VCaP (cell line): ENCODE results near the gene AFTPH.

Source experiments
- H3K27ac ChIP-seq: fragments of 450-650 bp; 2 replicates; pipeline ENCODE4 v1.5.1; 2017
- TF ChIP-seq, protein P1 (sequence below): fragments of 450-650 bp; conservative IDR thresholded peaks from 2 replicates; pipeline ENCODE4 v1.5.1; 2017; ENCODE audit warnings: mild to moderate bottlenecking, moderate library complexity

The AFTPH gene

DNA sequence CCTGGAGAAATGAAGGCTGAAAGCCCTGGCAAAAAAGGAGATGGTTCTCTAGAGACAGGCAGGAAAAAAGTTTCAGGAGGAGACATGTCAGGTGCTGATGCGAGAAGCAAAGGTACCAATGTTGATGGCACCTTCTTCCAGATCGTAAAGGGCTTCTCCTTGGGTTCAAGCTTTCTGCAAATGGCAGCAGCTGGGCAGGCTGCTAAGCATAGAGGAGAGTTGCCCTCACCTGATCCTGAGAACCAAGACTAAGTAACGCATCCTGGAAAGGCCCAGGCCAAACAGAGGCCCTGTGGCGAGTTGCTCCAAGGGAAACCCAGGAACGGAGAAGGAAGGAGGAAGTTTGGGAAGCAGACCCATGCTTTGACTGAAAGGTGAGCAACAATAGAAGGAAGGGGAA, 23.6 kb upstream of the AFTPH start:
- TF ChIP-seq, protein P1, sequence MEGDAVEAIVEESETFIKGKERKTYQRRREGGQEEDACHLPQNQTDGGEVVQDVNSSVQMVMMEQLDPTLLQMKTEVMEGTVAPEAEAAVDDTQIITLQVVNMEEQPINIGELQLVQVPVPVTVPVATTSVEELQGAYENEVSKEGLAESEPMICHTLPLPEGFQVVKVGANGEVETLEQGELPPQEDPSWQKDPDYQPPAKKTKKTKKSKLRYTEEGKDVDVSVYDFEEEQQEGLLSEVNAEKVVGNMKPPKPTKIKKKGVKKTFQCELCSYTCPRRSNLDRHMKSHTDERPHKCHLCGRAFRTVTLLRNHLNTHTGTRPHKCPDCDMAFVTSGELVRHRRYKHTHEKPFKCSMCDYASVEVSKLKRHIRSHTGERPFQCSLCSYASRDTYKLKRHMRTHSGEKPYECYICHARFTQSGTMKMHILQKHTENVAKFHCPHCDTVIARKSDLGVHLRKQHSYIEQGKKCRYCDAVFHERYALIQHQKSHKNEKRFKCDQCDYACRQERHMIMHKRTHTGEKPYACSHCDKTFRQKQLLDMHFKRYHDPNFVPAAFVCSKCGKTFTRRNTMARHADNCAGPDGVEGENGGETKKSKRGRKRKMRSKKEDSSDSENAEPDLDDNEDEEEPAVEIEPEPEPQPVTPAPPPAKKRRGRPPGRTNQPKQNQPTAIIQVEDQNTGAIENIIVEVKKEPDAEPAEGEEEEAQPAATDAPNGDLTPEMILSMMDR, result no peak

DNA sequence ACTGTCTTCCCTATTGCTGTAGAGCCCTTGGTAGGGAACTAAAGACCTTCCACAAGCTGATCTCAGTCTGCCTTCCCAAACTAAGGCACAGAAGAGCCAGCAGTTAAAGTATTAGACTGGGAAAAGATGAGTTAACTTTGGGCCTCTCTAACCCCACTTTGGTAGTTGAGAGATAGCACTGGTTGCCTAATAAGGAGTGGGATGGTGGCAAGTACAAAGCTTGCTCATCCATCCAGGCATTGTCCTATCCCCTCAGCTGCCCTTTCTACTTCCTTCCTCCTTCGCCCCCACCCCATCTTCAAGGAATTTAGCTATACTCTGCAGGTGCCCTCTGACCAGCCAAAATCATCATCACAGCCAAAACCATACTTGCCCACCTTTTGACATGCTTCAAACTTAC, 22.2 kb upstream of the AFTPH start:
- H3K27ac ChIP-seq, result no peak overlapping the region
- TF ChIP-seq, protein P1, result no peak

More for the DNA sequence above, 23.6 kb upstream of the AFTPH start:
- H3K27ac ChIP-seq, result no peak overlapping the region

DNA sequence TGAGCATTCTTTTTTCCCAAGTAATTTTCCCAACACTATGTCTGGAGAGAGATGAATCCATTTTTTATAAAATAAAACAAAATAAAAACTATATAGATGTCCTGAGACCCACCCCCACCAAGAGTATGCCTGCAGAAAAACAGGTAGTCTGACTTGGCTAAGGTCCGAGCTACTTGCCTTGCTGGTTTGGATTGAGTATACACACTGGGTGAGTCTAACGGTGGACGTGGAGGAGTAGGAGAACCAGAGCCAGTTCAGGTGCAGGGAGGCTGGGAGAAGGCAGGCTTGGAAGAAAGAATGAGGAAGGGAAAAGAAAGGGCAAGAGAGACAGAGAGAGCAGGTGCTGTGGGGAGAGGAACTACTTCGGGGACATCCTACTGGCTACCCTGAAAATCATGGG, 21.3 kb upstream of the AFTPH start:
- TF ChIP-seq, protein P1, result no peak
- H3K27ac ChIP-seq, result no peak overlapping the region

DNA sequence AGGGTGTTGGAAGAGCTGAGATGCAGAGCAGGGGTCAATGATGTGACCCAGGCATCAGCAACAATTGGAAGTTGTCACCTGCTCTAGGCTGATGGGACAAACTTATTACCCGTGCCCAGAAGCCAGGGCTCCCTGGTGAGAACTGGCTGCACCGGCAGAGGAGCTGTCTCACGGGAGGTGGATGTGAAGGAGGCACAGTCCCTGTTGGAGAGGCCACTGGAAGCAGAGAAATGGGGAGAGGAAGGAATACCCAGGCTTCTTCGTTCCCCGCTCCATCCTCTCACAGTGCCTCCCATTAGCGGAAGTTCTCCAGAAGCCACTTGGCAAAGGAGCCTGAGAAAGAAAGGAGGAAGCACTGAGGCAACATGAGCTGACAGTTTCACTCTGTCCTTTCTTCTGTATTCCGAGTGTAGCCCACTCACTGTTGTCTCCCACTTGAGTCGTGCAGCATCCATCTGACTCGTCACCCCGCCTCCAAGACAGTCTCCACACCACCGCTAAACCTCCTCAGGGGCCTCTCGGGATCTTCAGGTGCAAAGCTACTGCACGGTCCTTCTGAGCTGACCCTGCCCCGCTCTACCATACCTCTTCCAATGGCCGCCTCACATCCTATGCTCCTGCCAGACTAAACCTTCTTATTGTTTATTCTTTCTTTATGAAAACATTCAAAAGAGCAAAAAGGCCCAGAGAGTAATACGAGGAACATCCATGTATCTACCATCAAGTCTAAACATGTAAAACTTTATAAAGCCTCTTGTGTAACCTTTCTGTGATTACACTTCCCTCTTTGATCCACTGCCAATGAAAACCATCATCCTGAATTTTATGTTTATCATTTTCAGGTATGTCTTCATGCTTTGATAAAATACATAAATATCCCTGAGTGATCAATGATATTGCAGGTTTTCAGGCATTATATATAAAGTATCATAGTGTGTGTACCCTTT, 19.1 kb upstream of the AFTPH start:
- TF ChIP-seq, protein P1, result no peak
- peak overlapping the region; percentile 68 for H3K27ac ChIP-seq

DNA sequence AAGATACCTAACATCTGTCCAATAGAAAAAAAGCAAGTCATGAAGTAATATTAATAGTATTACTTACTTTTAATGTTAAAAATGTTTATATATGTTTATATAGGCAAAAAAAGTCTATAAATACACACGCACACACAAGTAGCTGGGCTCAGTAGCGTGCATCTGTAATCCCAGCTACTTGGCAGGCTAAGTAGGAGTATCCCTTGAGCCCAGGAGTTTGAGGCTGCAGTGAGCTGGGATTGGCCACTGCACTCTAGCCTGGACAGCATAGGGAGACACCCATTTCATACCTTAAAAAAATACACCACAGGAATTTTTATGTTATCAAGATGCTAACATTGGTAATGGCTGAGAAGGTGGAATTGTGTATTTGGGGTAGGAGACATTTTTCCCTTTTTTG, 17.4 kb upstream of the AFTPH start:
- TF ChIP-seq, protein P1, result no peak
- no peak overlapping the region for H3K27ac ChIP-seq

DNA sequence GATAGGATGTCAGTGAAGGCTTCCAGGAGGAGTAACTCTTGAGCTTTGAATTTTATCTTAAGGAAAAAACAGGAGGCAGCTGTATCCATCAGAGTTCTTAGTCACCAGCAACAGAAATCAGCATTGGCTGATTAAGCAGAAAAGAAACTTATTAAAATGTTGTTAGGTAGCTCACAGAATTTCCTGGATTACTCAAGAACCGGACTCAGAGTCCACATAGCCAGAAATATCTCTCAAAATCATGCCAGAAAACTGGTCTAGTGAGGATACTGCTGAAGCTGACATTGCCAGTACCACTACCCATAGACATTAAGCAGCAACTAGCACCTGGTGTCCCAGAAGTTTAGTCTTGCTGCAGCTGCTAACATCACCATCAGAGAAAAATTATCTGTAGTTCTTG, 10.1 kb upstream of the AFTPH start:
- TF ChIP-seq, protein P1, result no peak

DNA sequence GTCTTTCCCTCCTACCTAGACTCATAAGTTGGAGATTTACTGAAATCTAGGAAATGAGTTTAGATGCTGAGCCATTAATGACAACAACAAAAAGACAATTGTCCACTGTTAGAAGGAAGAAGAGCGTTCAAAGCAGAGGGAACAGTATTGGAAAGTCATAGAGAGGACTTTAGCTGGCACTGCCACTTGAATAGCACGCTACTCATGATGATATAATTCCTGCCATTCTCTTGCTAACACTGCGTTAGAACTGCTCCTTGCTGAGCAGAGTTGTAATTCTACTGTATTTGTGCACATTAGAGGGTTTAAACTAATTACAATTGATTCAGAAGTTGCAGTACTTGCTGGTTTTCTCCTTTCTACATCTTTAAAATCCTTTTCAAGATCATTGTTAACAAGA, 9.0 kb upstream of the AFTPH start:
- peak overlapping the region; percentile 85 for H3K27ac ChIP-seq
- TF ChIP-seq, protein P1, result no peak

More for the DNA sequence above, 10.1 kb upstream of the AFTPH start:
- H3K27ac ChIP-seq, result peak overlapping the region; percentile 85; the same call in 1 of the 2 replicates
